ENCODE data around the gene ADGRL2. TPM values are rescaled to one million over a fixed set of nuclear protein-coding genes. Genes with fewer than 3 reads are reported as not detected.

The ADGRL2 gene
- total RNA-seq, 4 donors from 2014 or later: 72.4 to 89.7 (median 78.8) TPM

- peaks cover 33 to 56% (median 49%) of the 10 kb centered on the region in 4 donors for H3K4me1 ChIP-seq
- no peak overlapping the region for H3K27ac ChIP-seq (replicated peaks in 1 of 4)
- no peaks in the 10 kb centered on the region for H3K9me3 ChIP-seq
- no peaks in the 10 kb centered on the region for H3K36me3 ChIP-seq
- no peak for DNase-seq (ENCODE audit: extremely low spot score)
- 48% methylated on average over 1 of the region's 1 CpG for WGBS
- H3K27me3 ChIP-seq: no peaks in the 10 kb centered on the region
- intact Hi-C loops (cut with DNase I): no loop called here
- no peak overlapping the region for H3K4me3 ChIP-seq
- TF ChIP-seq POLR2A (IDR thresholded peaks at IDR 0.05; ENCODE audit: low read depth) (no peak), CTCF (IDR thresholded peaks at IDR 0.05) (no peak), EP300 (IDR thresholded peaks at IDR 0.05) (no peak), POLR2AphosphoS5 (IDR thresholded peaks at IDR 0.05) (no peak)
Measured at GRCh38 chr1:81873946-81874345, 73.2 kb downstream of the ADGRL2 start.

GRCh38 chr1:81874461-81874860, 73.7 kb downstream of the ADGRL2 start:
- H3K9me3 ChIP-seq: no peaks in the 10 kb centered on the region
- no peak overlapping the region for H3K4me3 ChIP-seq
- intact Hi-C loops (cut with DNase I): no loop called here
- no peaks in the 10 kb centered on the region for H3K36me3 ChIP-seq
- peaks cover 37 to 61% (median 53%) of the 10 kb centered on the region in 4 donors for H3K4me1 ChIP-seq
- DNase-seq (ENCODE audit: extremely low spot score): no peak
- WGBS: 100% methylated on average over 1 of the region's 1 CpG
- H3K27me3 ChIP-seq: no peaks in the 10 kb centered on the region
- no peak overlapping the region for H3K27ac ChIP-seq (replicated peaks in 1 of 4)
- TF ChIP-seq POLR2A (IDR thresholded peaks at IDR 0.05; ENCODE audit: low read depth): no peak
- TF ChIP-seq POLR2AphosphoS5 (IDR thresholded peaks at IDR 0.05): no peak
- no peak for TF ChIP-seq CTCF (IDR thresholded peaks at IDR 0.05)
- no peak for TF ChIP-seq EP300 (IDR thresholded peaks at IDR 0.05)

- WGBS: 77% methylated on average over 3 of the region's 3 CpGs
- Histone ChIP-seq H3K27me3 (no peaks in the 10 kb centered on the region), H3K27ac (replicated peaks in 1 of 4) (no peak overlapping the region), H3K36me3 (no peaks in the 10 kb centered on the region), H3K4me3 (no peak overlapping the region), H3K4me1 (peaks cover 40 to 63% (median 54%) of the 10 kb centered on the region in 4 donors), H3K9me3 (no peaks in the 10 kb centered on the region)
- no peak for TF ChIP-seq EP300 (IDR thresholded peaks at IDR 0.05)
- TF ChIP-seq POLR2AphosphoS5 (IDR thresholded peaks at IDR 0.05): no peak
- no peak for TF ChIP-seq POLR2A (IDR thresholded peaks at IDR 0.05; ENCODE audit: low read depth)
- TF ChIP-seq CTCF (IDR thresholded peaks at IDR 0.05): no peak
- DNase-seq (ENCODE audit: extremely low spot score): no peak
- intact Hi-C loops (cut with DNase I): no loop called here
Measured at GRCh38 chr1:81874940-81875339, 74.2 kb downstream of the ADGRL2 start.

- no peak overlapping the region for H3K27ac ChIP-seq (replicated peaks in 1 of 4)
- no peaks in the 10 kb centered on the region for H3K36me3 ChIP-seq
- intact Hi-C loops (cut with DNase I): no loop called here
- no peak for TF ChIP-seq POLR2A (IDR thresholded peaks at IDR 0.05; ENCODE audit: low read depth)
- TF ChIP-seq CTCF (IDR thresholded peaks at IDR 0.05): no peak
- TF ChIP-seq EP300 (IDR thresholded peaks at IDR 0.05): no peak
- TF ChIP-seq POLR2AphosphoS5 (IDR thresholded peaks at IDR 0.05): no peak
- peaks cover 40 to 76% (median 62%) of the 10 kb centered on the region in 4 donors for H3K4me1 ChIP-seq
- H3K9me3 ChIP-seq: no peaks in the 10 kb centered on the region
- DNase-seq (ENCODE audit: extremely low spot score): no peak
- no peak overlapping the region for H3K4me3 ChIP-seq
- no peaks in the 10 kb centered on the region for H3K27me3 ChIP-seq
- WGBS: 60% methylated on average over 2 of the region's 2 CpGs
Measured at GRCh38 chr1:81876901-81877733, 76.4 kb downstream of the ADGRL2 start.

All from esophagus muscularis mucosa (tissue), 4 donors.